Activated CD8-positive, alpha-beta T cell treated with anti-CD3 and anti-CD28 coated beads, Interleukin-2, amount 10 ng/mL, durations not matched to agents 7 days and 5 days (primary cell): ENCODE data around the gene LRFN2. TPM values are rescaled to one million over a fixed set of nuclear protein-coding genes. Genes with fewer than 3 reads are reported as not detected.

ENCODE experiments used
- ATAC-seq: fragments of 150-1000 bp; cut with Tn5 transposase; one replicate; pipeline ENCODE4 v1.10.0; 2021; ENCODE audit warnings: moderate library complexity
- CTCF ChIA-PET: fragments of 350-600 bp; sonication (Branson Sonifier 250); formaldehyde crosslinking; loops from one replicate; lab custom pipeline; 2021; ENCODE audit warnings: antibody characterized with exemption; lab: Charles Lee
- POLR2A ChIA-PET: fragments of 350-600 bp; sonication (Branson Sonifier 250); formaldehyde crosslinking; loops from one replicate; lab custom pipeline; 2021; ENCODE audit warnings: antibody characterized with exemption; lab: Charles Lee
- DNase-seq: peaks from one replicate; pipeline ENCODE4 v3.0.0-alpha.2; 2020
- H3K27ac Mint-ChIP-seq: one replicate; pipeline ENCODE4 v1.8.0; 2021; ENCODE audit warnings: mild to moderate bottlenecking, mixed read lengths
- H3K27me3 Mint-ChIP-seq: one replicate; pipeline ENCODE4 v1.8.0; 2021; ENCODE audit warnings: low read depth, mixed read lengths
- H3K36me3 Mint-ChIP-seq: one replicate; pipeline ENCODE4 v1.8.0; 2021; ENCODE audit warnings: low read depth, mixed read lengths
- H3K4me1 Mint-ChIP-seq: one replicate; pipeline ENCODE4 v1.8.0; 2021; ENCODE audit warnings: low read depth, mixed read lengths
- H3K4me3 Mint-ChIP-seq: one replicate; pipeline ENCODE4 v1.8.0; 2021; ENCODE audit warnings: mild to moderate bottlenecking, mixed read lengths
- H3K9me3 Mint-ChIP-seq: one replicate; pipeline ENCODE4 v1.8.0; 2022; ENCODE audit warnings: mixed read lengths; ENCODE audit not compliant: insufficient read depth
- total RNA-seq, 2 experiments: library from RNA; stranded (reverse); gene quantifications; one replicate each; pipeline ENCODE4 v1.2.3, GENCODE V29; 2021

Gene LRFN2
- total RNA-seq, 2 experiments from 2014 or later: not detected

- DNase-seq: peak; percentile 9
- H3K27ac Mint-ChIP-seq: no peak overlapping the region
- no peak for ATAC-seq
- ChIA-PET POLR2A (no interaction called here), CTCF (no interaction called here)
- H3K27me3 Mint-ChIP-seq: peaks cover 2% of the 10 kb centered on the region
- no peak overlapping the region for H3K4me3 Mint-ChIP-seq
- no peaks in the 10 kb centered on the region for H3K9me3 Mint-ChIP-seq
- no peaks in the 10 kb centered on the region for H3K36me3 Mint-ChIP-seq
- peaks cover 52% of the 10 kb centered on the region for H3K4me1 Mint-ChIP-seq
Measured at GRCh38 chr6:40390144-40390800, 196.9 kb downstream of the LRFN2 start.

GRCh38 chr6:40389254-40389653 lies 197.9 kb downstream of the LRFN2 start:
- H3K9me3 Mint-ChIP-seq: no peaks in the 10 kb centered on the region
- DNase-seq (peak; percentile 41), ATAC-seq (peak; percentile 80)
- peak overlapping the region; percentile 35 for H3K4me3 Mint-ChIP-seq
- H3K27me3 Mint-ChIP-seq: peaks cover 2% of the 10 kb centered on the region
- H3K4me1 Mint-ChIP-seq: peaks cover 52% of the 10 kb centered on the region
- ChIA-PET POLR2A (no interaction called here), CTCF (no interaction called here)
- peak overlapping the region; percentile 37 for H3K27ac Mint-ChIP-seq
- no peaks in the 10 kb centered on the region for H3K36me3 Mint-ChIP-seq

GRCh38 chr6:40387871-40388264 lies 199.3 kb downstream of the LRFN2 start:
- no peak for ATAC-seq
- no peak overlapping the region for H3K4me3 Mint-ChIP-seq
- peak overlapping the region; percentile 36 for H3K27ac Mint-ChIP-seq

GRCh38 chr6:40387127-40387870 lies 199.9 kb downstream of the LRFN2 start:
- no peaks in the 10 kb centered on the region for H3K9me3 Mint-ChIP-seq
- peaks cover 52% of the 10 kb centered on the region for H3K4me1 Mint-ChIP-seq
- peaks cover 3% of the 10 kb centered on the region for H3K27me3 Mint-ChIP-seq
- ChIA-PET POLR2A (no interaction called here), CTCF (no interaction called here)
- H3K4me3 Mint-ChIP-seq: no peak overlapping the region
- ATAC-seq: no peak
- peak; percentile 21 for DNase-seq
- H3K27ac Mint-ChIP-seq: peak overlapping the region; percentile 36
- no peaks in the 10 kb centered on the region for H3K36me3 Mint-ChIP-seq

More at GRCh38 chr6:40387871-40388264, 199.3 kb downstream of the LRFN2 start:
- DNase-seq: peak; percentile 12
- Mint-ChIP-seq H3K36me3 (no peaks in the 10 kb centered on the region), H3K27me3 (peaks cover 2% of the 10 kb centered on the region), H3K4me1 (peaks cover 52% of the 10 kb centered on the region), H3K9me3 (no peaks in the 10 kb centered on the region)
- CTCF ChIA-PET: no interaction called here
- POLR2A ChIA-PET: no interaction called here

GRCh38 chr6:40386200-40386599 lies 201.0 kb downstream of the LRFN2 start:
- no peak overlapping the region for H3K4me3 Mint-ChIP-seq
- POLR2A ChIA-PET: no interaction called here
- ATAC-seq (no peak), DNase-seq (peak; percentile 11)
- H3K9me3 Mint-ChIP-seq: no peaks in the 10 kb centered on the region
- CTCF ChIA-PET: no interaction called here
- H3K36me3 Mint-ChIP-seq: no peaks in the 10 kb centered on the region
- H3K27ac Mint-ChIP-seq: no peak overlapping the region
- peaks cover 47% of the 10 kb centered on the region for H3K4me1 Mint-ChIP-seq
- H3K27me3 Mint-ChIP-seq: peaks cover 5% of the 10 kb centered on the region

- ATAC-seq (no peak), DNase-seq (peak; percentile 4)
- Mint-ChIP-seq H3K27ac (no peak overlapping the region), H3K9me3 (peaks cover 3% of the 10 kb centered on the region), H3K4me3 (no peak overlapping the region), H3K27me3 (peaks cover 5% of the 10 kb centered on the region), H3K36me3 (no peaks in the 10 kb centered on the region), H3K4me1 (peaks cover 24% of the 10 kb centered on the region)
- ChIA-PET CTCF (no interaction called here), POLR2A (no interaction called here)
Measured at GRCh38 chr6:40383348-40384115, 203.6 kb downstream of the LRFN2 start.

GRCh38 chr6:40380271-40380670 lies 206.9 kb downstream of the LRFN2 start:
- Mint-ChIP-seq H3K9me3 (peaks cover 3% of the 10 kb centered on the region), H3K27ac (no peak overlapping the region), H3K4me1 (peaks cover 5% of the 10 kb centered on the region), H3K27me3 (peaks cover 2% of the 10 kb centered on the region), H3K4me3 (no peak overlapping the region), H3K36me3 (no peaks in the 10 kb centered on the region)
- POLR2A ChIA-PET: no interaction called here
- ATAC-seq (no peak), DNase-seq (peak; percentile 7)
- CTCF ChIA-PET: no interaction called here

GRCh38 chr6:40379811-40380210 lies 207.4 kb downstream of the LRFN2 start:
- no peak overlapping the region for H3K27ac Mint-ChIP-seq
- H3K9me3 Mint-ChIP-seq: peaks cover 3% of the 10 kb centered on the region
- no peak for ATAC-seq
- H3K27me3 Mint-ChIP-seq: peaks cover 2% of the 10 kb centered on the region
- peaks cover 7% of the 10 kb centered on the region for H3K4me1 Mint-ChIP-seq
- CTCF ChIA-PET: no interaction called here
- POLR2A ChIA-PET: no interaction called here
- DNase-seq: no peak
- no peaks in the 10 kb centered on the region for H3K36me3 Mint-ChIP-seq
- no peak overlapping the region for H3K4me3 Mint-ChIP-seq

- H3K27ac Mint-ChIP-seq: no peak overlapping the region
- DNase-seq: peak; percentile 5
- no peak for ATAC-seq
- H3K36me3 Mint-ChIP-seq: no peaks in the 10 kb centered on the region
- ChIA-PET CTCF (no interaction called here), POLR2A (no interaction called here)
- H3K4me3 Mint-ChIP-seq: no peak overlapping the region
- H3K9me3 Mint-ChIP-seq: peaks cover 3% of the 10 kb centered on the region
- H3K27me3 Mint-ChIP-seq: peaks cover 2% of the 10 kb centered on the region
- peaks cover 7% of the 10 kb centered on the region for H3K4me1 Mint-ChIP-seq
Measured at GRCh38 chr6:40378725-40379074, 208.5 kb downstream of the LRFN2 start.

GRCh38 chr6:40378071-40378724 lies 209.0 kb downstream of the LRFN2 start:
- Mint-ChIP-seq H3K9me3 (peaks cover 3% of the 10 kb centered on the region), H3K27ac (no peak overlapping the region), H3K4me1 (peaks cover 8% of the 10 kb centered on the region), H3K27me3 (peaks cover 2% of the 10 kb centered on the region), H3K36me3 (no peaks in the 10 kb centered on the region), H3K4me3 (no peak overlapping the region)
- peak; percentile 15 for DNase-seq
- ATAC-seq: no peak
- CTCF ChIA-PET: no interaction called here
- POLR2A ChIA-PET: no interaction called here

GRCh38 chr6:40377173-40377806 lies 209.9 kb downstream of the LRFN2 start:
- no peak for ATAC-seq
- DNase-seq: no peak
- Mint-ChIP-seq H3K9me3 (peaks cover 3% of the 10 kb centered on the region), H3K4me1 (peaks cover 12% of the 10 kb centered on the region), H3K36me3 (no peaks in the 10 kb centered on the region), H3K4me3 (no peak overlapping the region), H3K27ac (no peak overlapping the region), H3K27me3 (peaks cover 2% of the 10 kb centered on the region)
- POLR2A ChIA-PET: no interaction called here
- CTCF ChIA-PET: no interaction called here
